ENCODE measurements around the gene EIF3I.

DNA sequence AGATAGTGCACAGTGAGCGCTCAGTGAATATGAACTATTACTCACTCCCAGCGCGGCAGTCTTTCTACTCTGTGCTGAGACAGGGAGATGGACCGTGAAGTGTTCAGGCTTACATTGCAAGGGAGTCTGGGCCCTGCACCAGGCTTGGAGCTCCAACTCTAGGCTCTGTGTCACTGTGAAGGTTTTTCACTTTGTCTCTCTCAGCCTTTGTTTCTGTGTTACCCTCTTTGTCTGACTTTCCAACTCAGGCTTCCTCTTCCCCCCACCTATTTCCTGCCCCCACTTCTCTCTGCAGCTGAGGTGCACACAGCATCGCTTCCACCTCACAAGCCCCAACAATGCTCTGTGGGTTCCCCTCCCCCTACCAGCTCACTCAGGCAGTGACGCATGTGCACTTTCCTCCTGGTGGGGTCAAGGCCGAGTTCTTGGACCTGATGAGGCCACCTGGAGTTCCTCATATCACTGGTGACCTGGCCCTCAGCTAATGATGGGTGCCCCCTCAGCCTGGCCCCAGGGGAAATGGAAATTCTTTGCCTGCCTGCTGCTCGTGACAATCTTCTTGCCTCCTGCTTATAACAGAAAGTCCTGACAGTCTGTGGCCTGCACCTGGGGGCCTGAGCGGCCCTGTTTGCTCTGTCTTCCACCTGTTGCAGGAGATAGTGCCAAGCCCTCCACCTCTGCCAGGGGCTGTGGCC lies 27.8 kb downstream of the EIF3I start:
- no peak for TF ChIP-seq EZH2 (IDR thresholded peaks at IDR 0.05)
- TF ChIP-seq POLR2AphosphoS5 (IDR thresholded peaks at IDR 0.05; ENCODE audit: borderline replicate concordance, low read depth, low read length) = no peak
